ENCODE results near the gene MXRA8.
"Not testable (repeated sequence)": the region's sequence is repeated elsewhere in the genome, so short reads cannot be mapped to it uniquely, and the experiment has no call there.

MXRA8 gene

DNA sequence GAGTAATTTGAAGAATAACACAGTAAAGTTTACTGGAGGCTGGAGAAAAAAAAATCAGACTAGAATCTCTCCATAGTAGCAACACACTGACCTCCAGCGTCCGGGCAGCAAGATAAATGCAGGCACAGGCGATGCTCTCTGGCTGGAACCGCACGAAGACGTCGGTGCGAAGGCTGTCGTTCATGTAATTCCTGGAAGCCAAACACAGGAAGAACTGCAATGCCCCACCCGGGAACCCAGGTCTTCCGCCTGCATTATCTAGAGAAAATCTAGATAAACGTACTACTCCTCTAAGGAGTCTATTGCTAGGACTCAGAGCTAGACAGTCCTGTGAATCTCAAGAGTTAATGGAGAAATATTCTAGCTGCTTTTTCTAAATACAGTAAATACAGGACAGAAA is 32.3 kb upstream of the MXRA8 start:
- no peak for TF ChIP-seq CTCF (IDR thresholded peaks at IDR 0.05; ENCODE audit: low read depth, low read length, missing control alignments)
- H3K4me3 ChIP-seq (ENCODE audit: low read depth, low read length) = no peak overlapping the region
- no peak for DNase-seq (ENCODE audit: low read depth)

GRCh38 chr1:1388078-1388472 is 29.7 kb upstream of the MXRA8 start:
- DNase-seq (ENCODE audit: low read depth) = no peak
- no peak overlapping the region for H3K4me3 ChIP-seq (ENCODE audit: low read depth, low read length)
- no peak for TF ChIP-seq CTCF (IDR thresholded peaks at IDR 0.05; ENCODE audit: low read depth, low read length, missing control alignments)

GRCh38 chr1:1387098-1388077 is 29.0 kb upstream of the MXRA8 start:
- H3K4me3 ChIP-seq (ENCODE audit: low read depth, low read length) = no peak overlapping the region
- no peak for TF ChIP-seq CTCF (IDR thresholded peaks at IDR 0.05; ENCODE audit: low read depth, low read length, missing control alignments)
- no peak for DNase-seq (ENCODE audit: low read depth)

- DNase-seq (ENCODE audit: low read depth) = no peak
- no peak for TF ChIP-seq CTCF (IDR thresholded peaks at IDR 0.05; ENCODE audit: low read depth, low read length, missing control alignments)
- H3K4me3 ChIP-seq (ENCODE audit: low read depth, low read length) = no peak overlapping the region
Observed at GRCh38 chr1:1385931-1386330, 27.6 kb upstream of the MXRA8 start.

DNA sequence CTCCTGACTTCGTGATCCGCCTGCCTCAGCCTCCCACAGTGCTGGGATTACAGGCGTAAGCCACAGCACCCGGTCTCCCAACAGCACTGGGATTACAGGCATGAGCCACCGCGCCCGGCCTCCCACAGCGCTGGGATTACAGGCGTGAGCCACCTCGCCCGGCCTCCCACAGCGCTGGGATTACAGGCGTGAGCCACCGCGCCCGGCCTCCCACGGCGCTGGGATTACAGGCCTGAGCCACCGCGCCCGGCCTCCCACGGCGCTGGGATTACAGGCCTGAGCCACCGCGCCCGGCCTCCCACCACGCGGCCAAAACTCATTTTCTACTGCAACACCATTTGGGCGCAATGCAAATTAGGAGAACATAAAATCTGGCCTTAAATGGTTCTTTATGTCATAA is 27.0 kb upstream of the MXRA8 start:
- DNase-seq (ENCODE audit: low read depth) = not testable (repeated sequence)

GRCh38 chr1:1381294-1381693 is 22.9 kb upstream of the MXRA8 start:
- DNase-seq (ENCODE audit: low read depth) = no peak
- no peak for TF ChIP-seq CTCF (IDR thresholded peaks at IDR 0.05; ENCODE audit: low read depth, low read length, missing control alignments)
- no peak overlapping the region for H3K4me3 ChIP-seq (ENCODE audit: low read depth, low read length)

More for the DNA sequence above, 27.0 kb upstream of the MXRA8 start:
- not testable (repeated sequence) for H3K4me3 ChIP-seq (ENCODE audit: low read depth, low read length)

DNA sequence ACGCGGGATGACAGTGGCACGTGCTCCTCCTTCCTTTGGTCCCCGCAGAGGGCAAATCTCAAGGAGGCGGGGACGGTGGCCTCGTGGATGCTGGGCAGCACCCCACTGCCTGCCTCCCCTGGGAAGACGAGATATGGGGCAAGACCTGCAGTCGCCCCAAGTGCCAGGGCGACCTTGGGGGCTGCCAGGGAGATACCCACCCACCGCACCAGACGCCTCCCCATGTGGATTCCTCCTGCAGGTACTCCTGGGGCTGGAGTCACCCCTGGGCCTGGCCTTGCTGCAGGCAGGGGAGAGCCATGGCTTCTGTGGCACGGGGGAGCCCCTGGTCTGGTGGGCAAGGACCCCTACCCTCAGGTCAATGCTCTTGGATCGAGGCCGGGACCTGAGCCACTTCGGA is 22.5 kb upstream of the MXRA8 start:
- TF ChIP-seq CTCF (IDR thresholded peaks at IDR 0.05; ENCODE audit: low read depth, low read length, missing control alignments) = no peak
- DNase-seq (ENCODE audit: low read depth) = no peak
- no peak overlapping the region for H3K4me3 ChIP-seq (ENCODE audit: low read depth, low read length)
